VCaP (cell line): ENCODE data around the gene ARHGEF7.
"Not testable (repeated sequence)": the region's sequence is repeated elsewhere in the genome, so short reads cannot be mapped to it uniquely, and the experiment has no call there.

Experiments
- H3K27ac ChIP-seq: fragments of 450-650 bp; 2 replicates; pipeline ENCODE4 v1.5.1; 2017
- CTCF ChIP-seq: fragments of 450-650 bp; conservative IDR thresholded peaks from 2 replicates; pipeline ENCODE4 v1.5.1; 2017; ENCODE audit warnings: mild to moderate bottlenecking, moderate library complexity

The ARHGEF7 gene

DNA sequence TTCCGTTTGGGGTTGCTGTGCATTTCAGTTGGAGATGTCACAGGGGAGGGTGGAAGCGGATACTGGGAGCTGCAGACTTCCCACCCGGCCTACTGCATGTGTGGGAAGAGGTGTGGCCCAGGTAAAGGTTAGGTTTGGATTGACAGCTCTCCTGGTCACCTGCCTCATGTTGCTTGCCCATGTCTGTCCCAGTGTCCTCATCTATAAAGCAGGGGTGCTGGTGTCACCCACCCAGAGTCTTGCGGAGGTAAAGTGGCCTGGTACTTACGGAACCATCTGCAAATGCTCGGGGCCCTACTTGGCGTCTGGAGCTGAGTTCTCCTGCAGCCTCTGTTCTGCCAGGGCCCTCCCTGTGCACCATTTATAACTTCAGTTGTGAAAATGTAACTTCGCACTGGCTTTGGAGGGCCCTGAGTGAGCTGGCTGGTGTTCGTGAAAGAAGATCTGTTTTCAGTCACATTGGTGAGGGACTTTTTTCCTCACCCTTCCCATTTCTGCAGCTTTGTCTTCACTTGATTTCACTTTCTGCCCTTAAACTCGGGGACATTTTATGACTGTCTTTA lies 140.2 kb downstream of the ARHGEF7 start:
- no peak for TF ChIP-seq CTCF
- no peak overlapping the region for H3K27ac ChIP-seq

- no peak overlapping the region for H3K27ac ChIP-seq
- TF ChIP-seq CTCF, result no peak
These were observed 141.3 kb downstream of the ARHGEF7 start for GRCh38 chr13:111256458-111256857.

DNA sequence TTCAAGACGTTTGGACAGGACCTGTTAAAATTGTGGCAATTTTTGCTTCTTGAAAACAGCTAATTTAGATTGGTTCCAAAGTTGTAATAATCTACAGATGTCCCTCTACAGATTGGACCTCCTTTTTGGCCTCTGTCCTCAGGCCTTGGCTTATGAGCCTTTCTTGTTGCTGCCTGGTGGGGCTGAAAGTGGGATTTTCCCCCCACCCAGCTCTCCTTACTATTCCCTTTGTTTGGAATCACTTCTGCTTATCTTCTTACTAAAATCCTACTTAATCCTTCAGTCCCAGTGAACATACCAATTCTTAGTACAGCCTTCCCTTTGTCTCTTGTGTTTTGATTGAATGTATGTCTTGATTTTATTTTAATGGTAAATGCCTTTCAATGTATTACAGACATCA lies 141.8 kb downstream of the ARHGEF7 start:
- no peak for TF ChIP-seq CTCF
- no peak overlapping the region for H3K27ac ChIP-seq

- not testable (repeated sequence) for H3K27ac ChIP-seq
These were observed 142.8 kb downstream of the ARHGEF7 start for GRCh38 chr13:111257899-111258298.

GRCh38 chr13:111258637-111259036 lies 143.5 kb downstream of the ARHGEF7 start:
- TF ChIP-seq CTCF, result no peak
- H3K27ac ChIP-seq, result no peak overlapping the region

GRCh38 chr13:111259058-111259457 lies 143.9 kb downstream of the ARHGEF7 start:
- H3K27ac ChIP-seq, result no peak overlapping the region
- no peak for TF ChIP-seq CTCF

DNA sequence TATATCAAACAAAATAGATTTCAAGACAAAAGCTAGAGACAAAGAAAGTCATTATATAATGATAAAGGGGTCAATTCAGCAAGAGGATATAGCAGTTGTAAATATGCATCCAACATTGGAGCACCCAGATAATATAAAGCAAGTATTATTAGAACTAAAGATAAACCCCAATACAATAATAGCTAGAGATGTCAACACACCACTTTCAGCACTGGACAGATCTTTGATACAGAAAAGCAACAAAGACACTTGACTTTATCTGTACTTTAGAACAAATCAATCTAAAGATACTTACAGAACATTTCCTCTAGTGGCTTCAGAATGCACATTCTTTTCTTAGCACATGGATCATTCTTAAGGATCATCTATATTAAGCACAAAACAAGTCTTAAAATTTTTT lies 146.2 kb downstream of the ARHGEF7 start:
- H3K27ac ChIP-seq, result no peak overlapping the region
- no peak for TF ChIP-seq CTCF

DNA sequence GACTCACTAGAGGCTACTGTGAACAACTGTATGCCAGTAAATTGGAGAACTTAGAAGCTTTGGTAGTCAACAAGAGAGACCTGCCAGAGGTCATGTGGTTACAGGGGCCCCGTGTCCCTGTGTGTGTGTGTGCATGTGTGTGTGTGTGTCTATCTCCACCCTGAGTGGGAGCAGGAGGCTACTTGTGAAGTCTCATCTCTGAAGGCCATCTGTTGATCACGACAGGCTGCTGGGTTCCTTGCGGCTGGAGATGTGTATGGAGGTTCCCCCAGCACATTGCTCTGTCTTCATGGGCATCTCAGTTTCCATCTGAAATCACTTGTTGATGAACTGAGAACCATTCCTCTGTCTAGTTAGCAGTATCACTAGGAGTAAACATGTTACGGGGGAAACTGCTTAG lies 147.2 kb downstream of the ARHGEF7 start:
- no peak for TF ChIP-seq CTCF
- no peak overlapping the region for H3K27ac ChIP-seq
